NCI-H1417 (cell line): Measurements from ENCODE around the gene RBM15.

Experiments used
- DNase-seq, 3 experiments: peaks; one replicate each; lab custom pipeline; 2025; lab: John Stamatoyannopoulos, UW

Gene RBM15

GRCh38 chr1:110321045-110321444, 18.1 kb upstream of the RBM15 start:
- DNase-seq, result no peak

GRCh38 chr1:110321846-110322245, 17.3 kb upstream of the RBM15 start:
- DNase-seq, result peak in 1 of 3 experiments; percentile 10

- no peak for DNase-seq
Measured at GRCh38 chr1:110324667-110325066, 14.5 kb upstream of the RBM15 start.

GRCh38 chr1:110326826-110327225, 12.4 kb upstream of the RBM15 start:
- DNase-seq, result no peak

- DNase-seq, result no peak
Measured at GRCh38 chr1:110328274-110328673, 10.9 kb upstream of the RBM15 start.

GRCh38 chr1:110328700-110329099, 10.5 kb upstream of the RBM15 start:
- DNase-seq, result no peak

- no peak for DNase-seq
Measured at GRCh38 chr1:110335265-110335664, 3.9 kb upstream of the RBM15 start.

- DNase-seq, result peak in 1 of 3 experiments; percentile 23
Measured at GRCh38 chr1:110336300-110337039, 2.7 kb upstream of the RBM15 start.

- DNase-seq, result peak; percentile 56 to 88 (median 78)
Measured at GRCh38 chr1:110337704-110338308, 1.4 kb upstream of the RBM15 start.

- peak; percentile 93 to 98 (median 97) for DNase-seq
Measured at GRCh38 chr1:110338309-110338885, 780 bp upstream of the RBM15 start.

GRCh38 chr1:110339407-110340206, 430 bp downstream of the RBM15 start:
- DNase-seq, result peak; percentile 38 to 76 (median 62)

GRCh38 chr1:110340207-110340468, 961 bp downstream of the RBM15 start:
- peak in 1 of 3 experiments; percentile 46 for DNase-seq

- DNase-seq, result no peak
Measured at GRCh38 chr1:110341146-110341871, 2.1 kb downstream of the RBM15 start.

- DNase-seq, result no peak
Measured at GRCh38 chr1:110341872-110342331, 2.7 kb downstream of the RBM15 start.

- DNase-seq, result no peak
Measured at GRCh38 chr1:110343249-110343648, 4.1 kb downstream of the RBM15 start.

- DNase-seq, result no peak
Measured at GRCh38 chr1:110344152-110344551, 5.0 kb downstream of the RBM15 start.

- DNase-seq, result no peak
Measured at GRCh38 chr1:110345480-110345879, 6.3 kb downstream of the RBM15 start.

- no peak for DNase-seq
Measured at GRCh38 chr1:110346690-110347089, 7.5 kb downstream of the RBM15 start.

- peak in 1 of 3 experiments; percentile 35 for DNase-seq
Measured at GRCh38 chr1:110347182-110347893, 8.2 kb downstream of the RBM15 start.

GRCh38 chr1:110348050-110348449, 8.9 kb downstream of the RBM15 start:
- no peak for DNase-seq

GRCh38 chr1:110348771-110349170, 9.6 kb downstream of the RBM15 start:
- no peak for DNase-seq
